Effector CD4-positive, alpha-beta T cell (primary cell): ENCODE results near the gene IL5RA.

Experiments
- DNase-seq: peaks from one replicate; pipeline ENCODE4 v3.0.0-alpha.2; 2020
- total RNA-seq: gene quantifications from one replicate; lab custom pipeline; 2026; lab: John Stamatoyannopoulos, UW

The IL5RA gene
- 1.7 reads per million for total RNA-seq

GRCh38 chr3:3110299-3110630 is at the start of gene IL5RA:
TSS of gene IL5RA (minus strand) at chr3:3110374. CDS start at chr3:3104984, 5,390 bp downstream.
- no peak for DNase-seq

DNA sequence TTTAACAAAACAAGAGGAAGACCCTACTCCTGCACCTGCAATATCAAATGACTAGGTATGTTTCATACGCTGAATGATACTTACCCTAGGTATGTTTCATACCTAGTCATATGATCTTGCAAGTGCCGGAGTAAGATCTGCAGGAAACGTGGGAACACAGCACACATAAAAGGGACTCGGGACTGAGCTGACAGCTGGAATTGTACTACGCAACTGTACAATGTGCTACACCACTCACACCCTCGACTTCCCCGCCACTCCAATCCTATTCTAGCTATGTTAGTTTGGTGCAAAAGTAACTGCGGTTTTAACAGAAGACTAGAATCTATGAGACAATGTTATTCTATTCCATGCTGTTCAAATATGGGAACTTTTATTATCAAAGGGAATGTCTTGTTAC is 47.3 kb upstream of the IL5RA start:
- DNase-seq = no peak

- DNase-seq = no peak
Observed at GRCh38 chr3:3154879-3155610, 44.9 kb upstream of the IL5RA start.

GRCh38 chr3:3151513-3151912 is 41.3 kb upstream of the IL5RA start:
- DNase-seq = no peak

DNA sequence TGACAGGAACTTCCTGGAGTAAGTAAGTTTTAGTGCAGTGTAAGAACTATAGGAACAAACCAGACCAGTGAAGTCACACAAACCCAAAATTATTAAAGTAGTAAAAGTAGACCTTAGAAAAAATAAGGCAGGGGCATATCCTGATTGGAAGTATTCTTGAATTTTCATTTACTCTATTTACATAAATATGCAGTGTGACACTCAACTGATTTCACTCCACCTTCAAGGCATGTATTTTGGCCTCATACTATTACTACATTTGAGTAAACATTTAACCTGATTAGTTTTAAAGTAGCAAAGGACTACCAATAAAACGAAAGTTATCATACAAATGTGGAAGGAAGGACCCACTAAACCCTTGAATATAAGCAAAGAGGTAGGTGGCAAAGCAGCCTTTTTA is 39.4 kb upstream of the IL5RA start:
- DNase-seq = no peak

GRCh38 chr3:3145831-3146230 is 35.7 kb upstream of the IL5RA start:
- DNase-seq = no peak

- DNase-seq = no peak
Observed at GRCh38 chr3:3141939-3142338, 31.8 kb upstream of the IL5RA start.

- no peak for DNase-seq
Observed at GRCh38 chr3:3137526-3137925, 27.4 kb upstream of the IL5RA start.

GRCh38 chr3:3134750-3135448 is 24.7 kb upstream of the IL5RA start:
- DNase-seq = no peak

DNA sequence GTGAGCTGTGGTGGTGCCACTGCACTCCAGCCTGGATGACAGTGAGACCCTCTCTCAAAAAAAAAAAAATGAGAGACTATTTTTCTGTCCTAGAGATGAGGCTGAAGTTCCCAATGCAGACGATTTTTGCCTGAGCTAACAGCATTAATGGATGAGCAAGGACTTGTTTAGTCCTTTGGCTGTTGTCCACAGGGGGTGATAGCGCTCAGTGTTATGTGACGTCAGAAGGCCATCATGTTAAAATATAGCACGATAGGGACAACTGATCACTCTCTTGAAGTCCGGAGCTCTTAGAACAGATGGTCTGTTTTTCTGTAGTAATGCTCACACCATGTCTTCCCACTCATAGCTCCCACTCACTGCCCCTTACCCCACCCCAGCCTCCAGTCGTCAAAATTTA is 23.3 kb upstream of the IL5RA start:
- no peak for DNase-seq

DNA sequence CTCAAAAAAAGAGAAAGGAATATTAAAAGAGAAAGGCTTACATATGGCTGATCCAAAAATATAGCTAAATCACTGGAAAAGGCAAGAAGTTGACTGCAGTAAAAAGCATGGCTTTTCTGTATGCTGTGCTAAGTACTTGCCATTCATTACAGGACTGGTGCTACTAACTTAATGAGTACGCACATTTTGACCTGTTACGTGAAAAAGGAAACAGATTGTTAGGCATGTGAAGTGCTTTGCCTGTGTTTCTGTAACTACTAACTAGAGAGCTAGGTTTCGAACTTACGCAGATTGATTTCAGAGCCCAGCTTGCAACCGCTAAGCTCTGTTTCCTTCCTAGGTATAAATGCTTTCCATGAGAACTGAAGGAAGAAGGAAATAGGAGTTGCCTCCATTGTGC is 19.4 kb upstream of the IL5RA start:
- no peak for DNase-seq

GRCh38 chr3:3127432-3128010 is 17.3 kb upstream of the IL5RA start:
- DNase-seq = peak; percentile 15

DNA sequence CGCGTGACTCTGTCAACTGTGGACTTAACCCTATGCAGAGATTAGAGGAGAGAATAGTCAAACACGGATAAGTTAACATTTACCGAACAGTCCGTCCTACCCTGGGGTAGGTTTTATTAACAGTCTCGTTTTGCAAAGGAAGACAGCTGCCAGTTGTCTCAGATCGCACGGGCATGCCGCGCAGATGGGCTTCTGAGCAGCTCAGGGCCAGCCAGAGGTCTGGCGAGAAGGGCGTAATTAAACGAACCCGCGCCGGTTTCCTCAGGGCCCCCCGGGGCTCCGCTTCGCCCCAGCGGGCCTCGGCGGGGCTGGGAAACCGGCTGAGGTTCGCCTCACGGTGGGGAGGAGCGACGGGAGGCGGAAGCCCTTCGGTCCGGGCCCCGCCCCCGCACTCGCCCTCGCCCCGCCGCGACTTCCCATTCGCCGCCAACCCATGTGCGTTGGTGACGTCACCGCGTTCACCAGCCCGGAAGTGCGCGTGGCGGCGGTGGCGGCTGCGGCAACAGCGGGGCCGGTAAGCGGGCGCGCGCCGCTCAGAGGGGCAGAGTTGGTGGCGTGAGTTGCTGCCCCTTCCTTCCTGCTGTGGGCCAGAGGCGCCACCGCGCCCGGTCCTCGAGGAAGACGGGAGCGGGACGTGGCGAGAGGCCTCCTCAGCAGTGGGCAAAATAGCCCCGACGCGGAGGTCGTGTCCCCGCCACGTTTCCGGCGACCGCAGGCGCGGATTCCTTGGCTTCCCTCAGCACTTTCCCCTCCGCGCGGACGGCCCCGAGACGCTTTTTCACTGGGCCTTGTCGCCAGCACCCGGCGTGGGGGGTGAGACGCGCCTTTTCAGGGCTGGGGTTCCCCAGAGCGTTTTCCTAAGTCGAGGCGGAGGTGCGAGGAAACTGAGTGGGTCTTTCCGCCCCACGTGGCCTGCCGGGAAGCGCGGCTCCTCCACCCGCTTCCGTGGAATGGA is 16.6 kb upstream of the IL5RA start, which contains the start of gene TRNT1:
Gene TRNT1, plus strand, starts transcription at position 464 of the 955 bp plus-strand sequence. CDS start 2,101 bp downstream, outside the sequence.
- peak; percentile 94 for DNase-seq

GRCh38 chr3:3125977-3126376 is 15.8 kb upstream of the IL5RA start:
- DNase-seq = no peak

- DNase-seq = no peak
Observed at GRCh38 chr3:3119393-3119851, 9.2 kb upstream of the IL5RA start.

GRCh38 chr3:3117651-3118050 is 7.5 kb upstream of the IL5RA start:
- no peak for DNase-seq

DNA sequence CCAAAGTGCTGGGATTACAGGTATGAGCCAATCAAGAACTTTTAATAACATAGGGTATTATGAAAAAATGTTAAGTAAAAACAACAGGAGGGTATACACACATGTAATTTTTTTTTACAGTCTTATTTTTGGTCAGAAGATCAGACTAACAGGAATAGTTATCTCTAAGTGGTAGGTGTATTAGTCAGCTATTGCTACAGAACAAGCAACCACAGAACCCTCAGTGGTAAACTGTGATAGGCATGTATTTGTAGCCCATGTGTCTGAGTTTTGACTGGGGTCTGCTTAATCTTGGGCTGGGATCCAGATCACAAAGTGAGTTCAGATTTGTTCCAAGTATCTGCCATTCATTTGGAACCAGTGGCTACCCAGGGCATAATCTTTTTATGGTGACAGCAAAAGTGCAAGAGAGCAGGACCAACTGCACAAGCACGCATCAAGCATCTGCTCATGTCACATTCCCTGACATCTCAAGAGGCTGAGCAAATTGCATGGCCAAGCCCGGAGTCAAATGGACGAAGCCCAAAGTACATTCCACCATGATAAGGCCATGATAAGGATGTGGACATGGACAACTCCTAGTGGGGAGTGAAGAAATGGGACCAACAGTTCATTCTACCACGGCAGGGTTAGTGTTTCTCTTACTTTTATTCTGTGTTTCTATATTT is 3.0 kb upstream of the IL5RA start:
- DNase-seq = no peak

DNA sequence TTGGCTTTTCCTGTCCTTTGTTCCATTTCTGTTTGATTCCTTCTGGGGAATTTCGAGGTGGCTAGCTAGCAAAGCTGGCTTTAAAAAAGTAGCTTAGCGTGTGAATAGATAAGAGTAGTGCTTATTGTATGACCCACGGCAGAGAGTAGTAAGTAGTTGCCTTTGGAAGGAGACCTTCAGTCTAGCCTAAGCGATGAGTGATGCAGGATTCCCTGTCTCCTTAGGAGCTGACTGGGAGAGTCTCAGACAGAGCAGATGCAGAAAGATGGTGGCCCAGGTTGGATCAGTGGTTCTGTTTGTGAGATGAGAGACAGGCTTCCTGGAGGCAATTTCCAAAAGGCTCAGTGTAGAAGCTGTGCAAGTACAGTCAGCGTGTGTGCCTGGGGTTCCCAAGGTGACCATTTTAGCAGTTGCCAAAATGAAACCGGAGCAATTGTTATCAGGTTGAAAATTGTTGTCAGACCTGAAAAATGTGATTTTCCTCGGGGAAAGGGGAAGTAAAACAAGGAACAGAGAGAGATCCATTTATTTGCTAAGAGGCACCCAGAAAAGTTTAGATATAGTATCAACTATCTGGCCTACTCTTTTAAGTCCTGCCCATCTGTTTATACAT is 681 bp upstream of the IL5RA start:
- no peak for DNase-seq

DNA sequence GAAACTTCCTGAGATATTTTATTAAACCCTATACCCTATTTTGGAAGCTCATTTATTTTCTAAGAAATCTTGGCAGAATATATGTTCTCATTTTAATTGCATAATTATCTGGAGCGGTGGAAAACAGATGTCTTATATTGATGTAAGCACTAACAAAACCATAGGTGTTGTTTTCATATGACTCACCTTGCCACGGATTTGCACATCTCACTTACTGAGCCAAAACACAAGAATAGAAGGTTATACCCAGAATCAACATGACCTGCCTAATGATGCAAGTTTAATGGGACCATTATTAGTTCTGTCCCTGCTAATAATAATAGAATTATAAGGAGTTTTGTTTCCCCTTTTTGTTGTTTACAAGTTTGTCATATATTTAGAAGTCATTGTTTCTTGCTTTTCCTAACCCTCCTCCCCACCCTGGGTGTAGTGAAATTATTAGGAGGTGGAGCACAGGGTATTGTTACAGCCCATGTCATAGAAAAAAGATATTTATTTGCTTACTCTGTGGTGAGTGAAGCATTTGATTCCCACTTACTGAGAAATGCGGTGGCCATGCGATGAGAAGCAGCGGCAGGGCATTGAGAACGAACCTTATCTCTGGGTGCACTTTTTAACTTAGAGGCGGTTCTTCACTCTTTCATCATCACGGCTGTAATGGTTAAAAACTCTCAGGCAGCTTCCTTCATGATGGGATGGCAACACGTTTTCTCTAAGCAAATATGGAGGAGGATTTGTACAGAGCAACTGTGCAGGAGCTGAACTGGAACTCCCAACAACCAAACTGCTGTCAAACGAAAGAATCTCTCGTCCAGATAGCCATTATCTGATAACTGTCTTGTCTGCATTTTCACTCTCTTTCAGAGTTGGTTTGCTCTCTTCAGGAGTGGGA is 521 bp downstream of the IL5RA start:
- DNase-seq = no peak

GRCh38 chr3:3107858-3108257 is 2.3 kb downstream of the IL5RA start:
- DNase-seq = no peak

DNA sequence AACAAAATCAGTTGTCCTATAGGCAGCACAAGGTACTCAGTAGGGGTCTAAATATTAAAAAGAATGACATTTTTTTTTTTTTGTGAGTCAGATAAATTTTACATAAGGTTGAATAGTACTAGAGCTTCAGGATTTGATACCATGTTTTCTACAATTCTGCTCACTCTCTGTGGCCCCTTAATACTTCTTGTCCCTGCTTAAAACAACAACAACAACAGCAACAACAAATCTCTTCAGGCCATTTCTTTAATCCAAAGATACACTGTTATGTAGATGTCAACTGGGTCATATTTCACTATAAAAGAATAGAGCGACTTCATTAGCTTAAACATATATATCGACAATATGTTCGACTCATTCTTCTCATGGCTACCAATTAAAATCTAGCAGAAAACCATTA is 3.0 kb downstream of the IL5RA start:
- DNase-seq = no peak
